ENCODE measurements around the gene NTN5.

NTN5 gene

DNA sequence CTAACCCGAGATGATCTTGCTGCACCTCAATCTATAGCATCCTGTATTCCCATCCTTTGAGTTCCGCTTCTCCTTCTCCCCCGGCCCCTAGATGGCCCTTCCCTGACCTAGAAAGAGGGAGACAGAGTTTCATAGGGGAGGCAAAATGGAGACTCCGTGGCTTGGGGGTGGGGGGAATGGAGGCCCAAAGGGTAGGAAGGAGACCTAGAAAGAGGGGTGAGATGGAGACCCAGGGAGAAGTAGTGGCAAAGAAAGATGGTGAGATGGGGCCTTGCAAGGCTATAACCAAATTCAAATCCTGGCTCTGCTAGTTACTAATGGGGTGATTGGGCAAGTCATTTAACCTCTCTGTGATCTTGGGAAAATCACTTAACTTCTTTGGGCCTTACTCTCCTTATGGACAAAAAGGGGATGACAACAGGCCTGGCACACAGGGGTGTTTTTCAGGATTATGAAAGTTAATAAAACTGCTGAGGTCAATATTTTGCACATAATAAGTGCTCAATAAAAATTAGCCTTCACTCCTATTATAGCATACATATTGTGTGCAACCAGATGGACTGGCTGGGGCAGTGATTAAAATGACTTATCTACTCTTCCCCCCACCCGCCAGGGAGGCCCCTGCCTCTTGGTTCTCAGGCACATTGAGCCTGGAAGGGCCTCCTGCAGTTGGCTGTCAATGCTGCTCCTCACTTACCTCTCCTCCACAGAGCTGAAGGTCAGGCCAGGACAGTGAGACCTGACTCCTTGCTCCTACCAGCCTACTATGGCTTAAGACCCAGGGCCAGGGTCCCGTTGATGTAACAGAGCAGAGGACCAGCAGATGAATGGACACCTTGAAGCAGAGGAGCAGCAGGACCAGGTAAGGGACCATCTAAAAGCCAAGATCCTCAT, 52.9 kb downstream of the NTN5 start:
- DNase-seq (ENCODE audit: low spot score): no peak
- TF ChIP-seq, protein P1, sequence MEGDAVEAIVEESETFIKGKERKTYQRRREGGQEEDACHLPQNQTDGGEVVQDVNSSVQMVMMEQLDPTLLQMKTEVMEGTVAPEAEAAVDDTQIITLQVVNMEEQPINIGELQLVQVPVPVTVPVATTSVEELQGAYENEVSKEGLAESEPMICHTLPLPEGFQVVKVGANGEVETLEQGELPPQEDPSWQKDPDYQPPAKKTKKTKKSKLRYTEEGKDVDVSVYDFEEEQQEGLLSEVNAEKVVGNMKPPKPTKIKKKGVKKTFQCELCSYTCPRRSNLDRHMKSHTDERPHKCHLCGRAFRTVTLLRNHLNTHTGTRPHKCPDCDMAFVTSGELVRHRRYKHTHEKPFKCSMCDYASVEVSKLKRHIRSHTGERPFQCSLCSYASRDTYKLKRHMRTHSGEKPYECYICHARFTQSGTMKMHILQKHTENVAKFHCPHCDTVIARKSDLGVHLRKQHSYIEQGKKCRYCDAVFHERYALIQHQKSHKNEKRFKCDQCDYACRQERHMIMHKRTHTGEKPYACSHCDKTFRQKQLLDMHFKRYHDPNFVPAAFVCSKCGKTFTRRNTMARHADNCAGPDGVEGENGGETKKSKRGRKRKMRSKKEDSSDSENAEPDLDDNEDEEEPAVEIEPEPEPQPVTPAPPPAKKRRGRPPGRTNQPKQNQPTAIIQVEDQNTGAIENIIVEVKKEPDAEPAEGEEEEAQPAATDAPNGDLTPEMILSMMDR (conservative IDR thresholded peaks at IDR 0.05; ENCODE audit: low read depth): no peak
- POLR2A ChIA-PET (ENCODE audit: low non-redundant PET): interaction anchor here (1.2 to 1.3 kb wide), 3 partner anchors 8 to 14 kb away, joined by 3 to 7 read pairs (median 4); no protein-coding TSS in a partner anchor
- CTCF ChIA-PET: no interaction called here
- H3K27ac ChIP-seq: peak overlapping the region; percentile 92

DNA sequence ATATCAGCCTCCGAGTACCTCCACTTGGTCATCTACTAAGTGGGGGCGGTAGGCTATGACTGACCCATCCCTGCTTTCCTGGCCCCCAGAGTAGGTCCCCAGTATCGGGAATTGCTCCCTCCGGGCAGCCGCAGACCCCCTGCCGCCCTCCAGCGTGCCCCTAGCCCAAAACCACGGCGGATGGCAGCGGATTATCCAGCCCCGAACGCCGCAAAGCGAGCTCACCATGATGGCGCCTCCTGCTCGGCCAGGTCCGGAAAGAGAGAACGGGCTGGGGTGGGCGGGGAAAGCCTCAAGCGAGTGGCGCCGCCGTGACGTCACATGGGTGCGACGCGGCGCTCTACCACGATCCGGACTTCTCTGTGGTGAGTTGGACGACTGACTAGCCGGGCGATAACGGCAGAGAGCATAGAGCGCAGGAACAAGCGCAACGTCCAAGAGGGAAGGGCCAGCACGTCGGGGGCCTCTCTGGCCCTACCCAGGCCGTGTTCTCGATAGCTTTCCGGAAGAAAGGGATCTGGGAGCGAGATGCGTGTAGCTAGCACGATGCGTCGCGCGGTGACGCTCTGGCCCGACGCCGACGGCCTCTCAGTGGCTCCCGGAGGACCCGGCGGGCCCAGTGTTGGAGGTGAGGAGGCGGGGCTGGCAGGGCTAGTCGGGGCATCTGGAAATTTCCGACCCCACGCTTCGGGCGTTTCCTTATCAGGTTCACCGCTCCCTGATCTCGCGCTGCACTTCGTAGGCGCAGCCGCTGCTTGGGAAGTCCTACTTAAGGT, 53.7 kb downstream of the NTN5 start, which contains the start of the genes RPL18 and SPHK2:
TSS of gene RPL18 (minus strand) at position 263 of the 776 bp plus-strand sequence. CDS start at position 228, 35 bp downstream.
TSS of gene SPHK2 (plus strand) at position 591 of the 776 bp plus-strand sequence. CDS start 1,009 bp downstream, outside the sequence.
- H3K27ac ChIP-seq: peak within 1 kb of the TSS; percentile 92
- TF ChIP-seq, protein P1 (conservative IDR thresholded peaks at IDR 0.05; ENCODE audit: low read depth): no peak
- CTCF ChIA-PET: interaction anchor here (0.6 kb wide), 1 partner anchor 151 kb away, joined by 3 read pairs; no protein-coding TSS in a partner anchor
- DNase-seq (ENCODE audit: low spot score): peak; percentile 97
- POLR2A ChIA-PET (ENCODE audit: low non-redundant PET): interaction anchor here (0.6 to 1.3 kb wide), 8 partner anchors 9 to 241 kb away, joined by 3 to 7 read pairs (median 3); no protein-coding TSS in a partner anchor

DNA sequence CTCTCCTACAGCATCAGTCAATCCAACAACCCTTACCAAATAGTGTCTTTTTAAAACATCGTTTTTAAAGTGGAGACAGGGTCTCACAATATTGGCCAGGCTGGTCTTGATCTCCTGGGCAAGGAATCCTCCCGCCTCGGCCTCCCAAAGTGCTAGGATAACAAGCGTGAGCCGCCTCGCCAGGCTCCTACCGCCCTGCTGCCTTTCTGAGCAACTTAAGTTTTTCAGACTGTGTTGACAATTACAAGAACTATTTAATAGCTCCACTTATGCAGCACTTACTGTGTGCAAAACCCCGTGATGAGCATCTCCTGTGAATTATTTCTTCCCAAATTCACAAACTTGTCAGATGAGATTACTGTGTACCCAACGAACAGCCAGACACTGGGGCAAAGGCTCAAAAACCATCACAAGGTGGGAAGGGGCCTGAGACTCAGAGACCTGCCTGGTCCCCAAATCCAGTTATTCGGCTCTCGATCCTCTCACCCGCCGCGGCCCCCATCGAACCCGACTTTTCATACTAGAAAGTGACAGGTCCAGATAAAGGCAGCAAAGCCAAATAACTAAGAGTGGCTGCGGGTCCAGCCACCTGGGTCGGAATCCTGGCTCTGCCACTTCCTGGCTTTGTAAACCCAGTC, 54.4 kb downstream of the NTN5 start:
- DNase-seq (ENCODE audit: low spot score): no peak
- TF ChIP-seq, protein P1 (conservative IDR thresholded peaks at IDR 0.05; ENCODE audit: low read depth): no peak
- H3K27ac ChIP-seq: peak overlapping the region; percentile 92
- POLR2A ChIA-PET (ENCODE audit: low non-redundant PET): interaction anchor here (0.6 to 1.3 kb wide), 6 partner anchors 10 to 240 kb away, joined by 3 to 7 read pairs (median 3); no protein-coding TSS in a partner anchor
- CTCF ChIA-PET: interaction anchor here (0.6 kb wide), 1 partner anchor 152 kb away, joined by 3 read pairs; no protein-coding TSS in a partner anchor

DNA sequence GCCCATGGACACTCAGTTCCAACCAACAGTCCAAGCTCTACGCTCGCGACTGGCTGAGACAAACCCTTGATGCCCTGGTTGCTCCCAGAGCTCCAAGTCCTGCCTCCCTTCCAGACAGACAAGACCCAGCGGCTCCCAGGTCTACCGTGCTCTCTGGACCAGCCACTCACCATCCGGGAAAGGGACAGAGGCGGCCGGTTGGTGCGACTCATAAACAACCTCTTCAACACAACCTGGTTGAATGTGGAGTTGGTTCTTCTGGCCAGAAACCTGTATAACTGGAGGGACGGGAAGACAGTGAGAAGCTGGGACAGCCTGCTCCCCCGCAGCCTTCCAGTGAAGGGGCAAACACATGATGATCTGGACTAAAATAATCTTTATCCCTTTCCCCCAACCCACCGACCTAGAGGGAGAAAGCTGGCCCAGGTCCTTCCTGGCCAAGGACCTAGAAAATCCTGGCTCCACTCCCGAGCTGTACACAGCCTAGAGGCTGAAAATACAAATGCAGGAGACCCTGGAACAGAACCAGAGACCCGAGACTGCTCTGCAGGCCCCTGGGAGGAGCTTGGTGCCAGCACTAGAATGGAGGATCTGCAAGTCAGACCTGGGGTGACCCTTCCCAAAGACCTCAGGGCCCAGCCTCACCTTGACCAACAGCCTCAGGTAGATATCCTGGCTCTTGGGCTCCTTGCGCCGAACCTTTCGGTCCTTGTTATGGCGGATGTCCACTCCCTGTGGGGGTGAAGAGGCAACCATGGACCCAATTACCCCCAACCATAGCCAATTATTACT, 55.5 kb downstream of the NTN5 start:
- TF ChIP-seq, protein P1 (conservative IDR thresholded peaks at IDR 0.05; ENCODE audit: low read depth): no peak
- H3K27ac ChIP-seq: peak overlapping the region; percentile 92
- POLR2A ChIA-PET (ENCODE audit: low non-redundant PET): no interaction called here
- DNase-seq (ENCODE audit: low spot score): no peak
- CTCF ChIA-PET: interaction anchor here (0.7 kb wide), 1 partner anchor 240 kb away, joined by 6 read pairs; no protein-coding TSS in a partner anchor

DNA sequence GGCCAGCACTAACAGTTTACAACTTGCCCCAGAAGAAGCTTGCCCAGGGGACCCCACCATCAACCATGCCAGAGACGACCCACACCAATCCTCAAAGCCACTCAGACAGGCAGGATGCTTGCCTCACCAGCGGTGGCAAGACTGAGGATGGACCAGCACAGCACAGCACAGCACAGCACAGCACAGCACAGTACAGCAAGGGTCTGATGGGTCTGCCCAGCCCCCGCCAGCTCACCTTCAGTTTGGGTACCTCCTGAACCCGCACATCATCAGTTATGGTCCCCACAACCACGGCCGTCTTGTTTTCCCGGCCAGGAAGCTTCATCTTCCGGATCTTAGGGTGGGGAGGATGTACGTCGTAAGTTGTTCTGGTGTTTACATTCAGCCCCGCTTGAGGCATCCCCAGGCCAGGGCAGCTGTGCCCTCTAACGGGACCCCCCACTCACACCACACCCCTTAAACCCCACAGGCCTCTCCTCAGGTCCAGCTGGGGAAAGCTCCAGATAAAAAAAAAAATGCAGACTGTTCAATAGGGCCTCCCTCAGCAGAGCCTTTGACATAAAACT, 56.2 kb downstream of the NTN5 start:
- DNase-seq (ENCODE audit: low spot score): no peak
- TF ChIP-seq, protein P1 (conservative IDR thresholded peaks at IDR 0.05; ENCODE audit: low read depth): no peak
- ChIA-PET CTCF (interaction anchor here (0.7 to 1.5 kb wide), 4 partner anchors 11 to 240 kb away, joined by 3 to 6 read pairs (median 4); no protein-coding TSS in a partner anchor), POLR2A (ENCODE audit: low non-redundant PET) (no interaction called here)
- peak overlapping the region; percentile 92 for H3K27ac ChIP-seq
